Measurements from ENCODE around the gene CTF1.

CTF1 gene

DNA sequence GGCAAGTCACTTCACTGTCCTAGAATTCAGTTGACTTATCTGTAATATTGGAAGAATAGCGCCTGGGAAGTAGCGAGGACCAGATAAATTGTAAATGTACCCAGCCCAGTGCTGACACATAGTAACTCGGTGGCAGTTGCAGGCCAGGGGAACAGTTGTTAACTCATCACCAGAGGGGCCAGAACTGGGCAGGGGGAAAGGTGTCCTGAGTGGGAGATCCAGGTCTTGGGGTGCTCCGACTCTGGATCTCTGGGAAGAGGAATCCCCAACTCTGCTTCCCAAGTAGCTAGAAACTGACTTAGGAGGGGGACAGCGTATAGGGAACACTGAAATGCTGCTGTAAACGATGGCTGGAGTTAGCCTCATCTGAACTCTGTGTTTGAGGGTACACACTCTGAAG lies 25.5 kb upstream of the CTF1 start:
- Histone ChIP-seq H3K9me3 (ENCODE audit: control insufficient read depth in 1 of 2, low read length in 2 of 2) (no peaks in the 10 kb centered on the region), H3K9ac (ENCODE audit: low read depth in 1 of 2, low read length in 2 of 2) (no peak overlapping the region), H3K36me3 (ENCODE audit: control insufficient read depth in 1 of 2, insufficient read depth in 2 of 2, low read length in 2 of 2) (no peaks in the 10 kb centered on the region), H3K27me3 (ENCODE audit: control insufficient read depth in 1 of 2, insufficient read depth in 2 of 2, low read length in 2 of 2) (no peaks in the 10 kb centered on the region), H3K4me1 (ENCODE audit: control insufficient read depth in 1 of 2, insufficient read depth in 2 of 2, low read length in 2 of 2) (peaks cover under 1 to 11% of the 10 kb centered on the region in 2 donors), H3K27ac (ENCODE audit: low read depth, low read length) (no peak overlapping the region), H3K4me3 (ENCODE audit: low read depth in 1 of 2, low read length in 2 of 2) (no peak overlapping the region)

DNA sequence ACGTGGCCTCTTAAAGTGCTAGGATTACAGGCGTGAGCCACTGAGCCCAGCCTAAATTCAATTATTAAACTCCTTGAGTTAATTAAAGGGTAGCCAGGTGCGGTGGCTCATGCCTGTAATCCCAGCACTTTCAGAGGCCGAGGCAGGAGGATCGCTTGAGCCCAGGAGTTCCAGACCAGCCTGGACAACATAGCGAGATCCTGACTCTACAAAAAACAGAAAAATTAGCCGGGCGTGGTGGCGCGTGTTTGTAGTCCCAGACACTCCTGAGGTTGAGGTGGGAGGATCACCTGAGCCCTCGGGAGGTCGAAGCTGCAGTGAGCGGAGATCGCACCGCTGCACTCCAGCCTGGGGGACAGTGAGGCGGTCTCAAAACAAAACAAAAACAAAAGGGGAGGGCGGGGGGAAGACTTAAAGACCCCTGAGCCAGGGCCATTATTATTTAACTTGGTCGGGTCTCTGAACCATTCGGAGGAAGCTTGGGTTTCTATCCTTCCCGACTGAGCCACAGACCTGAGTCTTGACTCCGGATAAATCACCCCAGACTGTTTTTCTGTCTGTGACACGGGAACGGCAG lies 22.1 kb upstream of the CTF1 start:
- Histone ChIP-seq H3K27ac (ENCODE audit: low read depth, low read length) (peak overlapping the region; percentile 82), H3K4me1 (ENCODE audit: control insufficient read depth in 1 of 2, insufficient read depth in 2 of 2, low read length in 2 of 2) (peaks cover 13 to 25% of the 10 kb centered on the region in 2 donors), H3K27me3 (ENCODE audit: control insufficient read depth in 1 of 2, insufficient read depth in 2 of 2, low read length in 2 of 2) (no peaks in the 10 kb centered on the region), H3K36me3 (ENCODE audit: control insufficient read depth in 1 of 2, insufficient read depth in 2 of 2, low read length in 2 of 2) (peaks cover 0 to 6% of the 10 kb centered on the region in 2 donors), H3K9ac (ENCODE audit: low read depth in 1 of 2, low read length in 2 of 2) (peak overlapping the region; percentile 67 to 87), H3K4me3 (ENCODE audit: low read depth in 1 of 2, low read length in 2 of 2) (peak overlapping the region; percentile 85 to 96), H3K9me3 (ENCODE audit: control insufficient read depth in 1 of 2, low read length in 2 of 2) (no peaks in the 10 kb centered on the region)

GRCh38 chr16:30874821-30875717 lies 21.3 kb upstream of the CTF1 start:
- Histone ChIP-seq H3K27ac (ENCODE audit: low read depth, low read length) (peak overlapping the region; percentile 82), H3K9ac (ENCODE audit: low read depth in 1 of 2, low read length in 2 of 2) (peak overlapping the region; percentile 67 to 87)

DNA sequence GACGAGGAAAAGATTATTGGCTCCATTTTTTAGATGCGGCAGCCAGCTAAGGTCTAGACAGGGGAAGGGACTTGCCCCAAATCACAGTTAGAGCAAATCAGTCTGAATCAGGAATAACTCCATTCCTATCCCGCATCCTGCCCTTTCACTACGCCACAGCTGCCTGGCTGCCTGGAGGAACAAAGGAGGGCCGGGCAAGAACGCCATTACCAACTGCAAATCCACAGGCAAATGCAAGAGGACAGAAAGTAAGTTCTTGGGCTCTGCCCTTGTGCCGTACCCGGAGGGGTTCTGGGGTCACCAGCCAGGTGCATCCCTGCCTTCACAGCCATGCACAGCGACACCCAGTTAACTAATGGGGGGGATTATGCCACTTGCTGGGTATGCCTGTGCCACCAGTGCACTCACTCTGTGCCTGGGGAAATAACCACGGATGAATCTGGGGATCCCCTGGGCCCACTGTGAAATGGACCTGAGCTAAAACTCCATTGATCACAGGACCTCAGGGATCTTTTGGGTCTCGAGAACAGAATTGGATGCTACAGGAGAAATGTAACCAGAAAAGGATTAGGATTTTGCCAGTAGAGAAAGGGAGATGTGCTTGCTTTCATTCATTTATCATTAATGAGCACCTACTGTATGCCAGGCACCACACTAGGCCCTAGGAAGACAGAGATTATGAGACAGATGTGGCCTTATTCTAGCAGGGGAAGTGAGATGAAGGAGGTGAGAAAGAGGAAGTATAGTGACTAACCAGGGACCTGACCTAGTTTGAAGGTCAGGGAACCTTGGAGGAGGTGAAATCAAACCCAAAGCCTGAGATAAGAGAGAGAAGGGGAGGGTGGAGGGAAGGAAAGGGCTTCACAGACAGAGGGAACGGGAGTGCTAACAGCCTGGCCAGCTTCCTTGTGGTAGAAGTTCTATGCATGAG lies 20.3 kb upstream of the CTF1 start:
- H3K9ac ChIP-seq (ENCODE audit: low read depth in 1 of 2, low read length in 2 of 2): peak overlapping the region; percentile 67 to 87

More at GRCh38 chr16:30874821-30875717, 21.3 kb upstream of the CTF1 start:
- peaks cover 13 to 25% of the 10 kb centered on the region in 2 donors for H3K4me1 ChIP-seq (ENCODE audit: control insufficient read depth in 1 of 2, insufficient read depth in 2 of 2, low read length in 2 of 2)
- H3K4me3 ChIP-seq (ENCODE audit: low read depth in 1 of 2, low read length in 2 of 2): peak overlapping the region; percentile 85 to 96
- peaks cover 0 to 10% of the 10 kb centered on the region in 2 donors for H3K36me3 ChIP-seq (ENCODE audit: control insufficient read depth in 1 of 2, insufficient read depth in 2 of 2, low read length in 2 of 2)
- no peaks in the 10 kb centered on the region for H3K9me3 ChIP-seq (ENCODE audit: control insufficient read depth in 1 of 2, low read length in 2 of 2)
- H3K27me3 ChIP-seq (ENCODE audit: control insufficient read depth in 1 of 2, insufficient read depth in 2 of 2, low read length in 2 of 2): no peaks in the 10 kb centered on the region

GRCh38 chr16:30876867-30877266 lies 19.5 kb upstream of the CTF1 start:
- peaks cover 13 to 31% of the 10 kb centered on the region in 2 donors for H3K4me1 ChIP-seq (ENCODE audit: control insufficient read depth in 1 of 2, insufficient read depth in 2 of 2, low read length in 2 of 2)
- peak overlapping the region; percentile 82 for H3K27ac ChIP-seq (ENCODE audit: low read depth, low read length)
- H3K27me3 ChIP-seq (ENCODE audit: control insufficient read depth in 1 of 2, insufficient read depth in 2 of 2, low read length in 2 of 2): no peaks in the 10 kb centered on the region
- H3K9me3 ChIP-seq (ENCODE audit: control insufficient read depth in 1 of 2, low read length in 2 of 2): no peaks in the 10 kb centered on the region
- H3K4me3 ChIP-seq (ENCODE audit: low read depth in 1 of 2, low read length in 2 of 2): peak overlapping the region; percentile 85 to 96
- peak overlapping the region; percentile 67 to 87 for H3K9ac ChIP-seq (ENCODE audit: low read depth in 1 of 2, low read length in 2 of 2)
- H3K36me3 ChIP-seq (ENCODE audit: control insufficient read depth in 1 of 2, insufficient read depth in 2 of 2, low read length in 2 of 2): peaks cover 0 to 11% of the 10 kb centered on the region in 2 donors

More for the DNA sequence above, 20.3 kb upstream of the CTF1 start:
- Histone ChIP-seq H3K27me3 (ENCODE audit: control insufficient read depth in 1 of 2, insufficient read depth in 2 of 2, low read length in 2 of 2) (no peaks in the 10 kb centered on the region), H3K27ac (ENCODE audit: low read depth, low read length) (peak overlapping the region; percentile 82), H3K4me1 (ENCODE audit: control insufficient read depth in 1 of 2, insufficient read depth in 2 of 2, low read length in 2 of 2) (peaks cover 13 to 25% of the 10 kb centered on the region in 2 donors), H3K9me3 (ENCODE audit: control insufficient read depth in 1 of 2, low read length in 2 of 2) (no peaks in the 10 kb centered on the region), H3K36me3 (ENCODE audit: control insufficient read depth in 1 of 2, insufficient read depth in 2 of 2, low read length in 2 of 2) (peaks cover 0 to 11% of the 10 kb centered on the region in 2 donors), H3K4me3 (ENCODE audit: low read depth in 1 of 2, low read length in 2 of 2) (peak overlapping the region; percentile 85 to 96)

GRCh38 chr16:30882429-30883310 lies 13.7 kb upstream of the CTF1 start:
- H3K4me1 ChIP-seq (ENCODE audit: control insufficient read depth in 1 of 2, insufficient read depth in 2 of 2, low read length in 2 of 2): peaks cover 11 to 18% of the 10 kb centered on the region in 2 donors
- no peak overlapping the region for H3K27ac ChIP-seq (ENCODE audit: low read depth, low read length)

DNA sequence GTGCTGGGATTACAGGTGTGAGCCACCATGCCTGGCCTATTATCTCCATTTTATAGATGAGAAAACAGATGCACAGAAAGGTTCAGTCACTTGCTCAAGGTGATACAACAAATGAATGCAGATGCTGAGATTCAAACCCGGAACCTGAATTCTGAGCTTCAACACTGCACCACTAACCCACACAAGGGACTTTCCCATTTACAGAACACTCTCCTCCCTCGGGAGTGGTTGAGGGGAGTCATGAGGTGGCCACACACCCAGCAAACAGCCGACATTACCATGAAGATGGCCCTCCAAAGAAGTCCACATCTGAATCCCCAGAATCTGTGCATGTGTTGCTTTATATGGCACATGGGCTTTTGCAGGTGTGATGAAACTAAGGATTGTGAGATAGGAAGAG lies 11.7 kb upstream of the CTF1 start:
- peaks cover 11 to 18% of the 10 kb centered on the region in 2 donors for H3K4me1 ChIP-seq (ENCODE audit: control insufficient read depth in 1 of 2, insufficient read depth in 2 of 2, low read length in 2 of 2)
- H3K4me3 ChIP-seq (ENCODE audit: low read depth in 1 of 2, low read length in 2 of 2): no peak overlapping the region
- no peak overlapping the region for H3K27ac ChIP-seq (ENCODE audit: low read depth, low read length)
- no peaks in the 10 kb centered on the region for H3K9me3 ChIP-seq (ENCODE audit: control insufficient read depth in 1 of 2, low read length in 2 of 2)
- H3K27me3 ChIP-seq (ENCODE audit: control insufficient read depth in 1 of 2, insufficient read depth in 2 of 2, low read length in 2 of 2): no peaks in the 10 kb centered on the region
- no peak overlapping the region for H3K9ac ChIP-seq (ENCODE audit: low read depth in 1 of 2, low read length in 2 of 2)
- H3K36me3 ChIP-seq (ENCODE audit: control insufficient read depth in 1 of 2, insufficient read depth in 2 of 2, low read length in 2 of 2): peaks cover 13 to 41% of the 10 kb centered on the region in 2 donors

More at GRCh38 chr16:30882429-30883310, 13.7 kb upstream of the CTF1 start:
- H3K9ac ChIP-seq (ENCODE audit: low read depth in 1 of 2, low read length in 2 of 2): peak overlapping the region in 1 of 2 donors; percentile 18
- peaks cover 5 to 34% of the 10 kb centered on the region in 2 donors for H3K36me3 ChIP-seq (ENCODE audit: control insufficient read depth in 1 of 2, insufficient read depth in 2 of 2, low read length in 2 of 2)
- no peaks in the 10 kb centered on the region for H3K9me3 ChIP-seq (ENCODE audit: control insufficient read depth in 1 of 2, low read length in 2 of 2)
- H3K4me3 ChIP-seq (ENCODE audit: low read depth in 1 of 2, low read length in 2 of 2): no peak overlapping the region
- no peaks in the 10 kb centered on the region for H3K27me3 ChIP-seq (ENCODE audit: control insufficient read depth in 1 of 2, insufficient read depth in 2 of 2, low read length in 2 of 2)

- Histone ChIP-seq H3K27ac (ENCODE audit: low read depth, low read length) (no peak overlapping the region), H3K4me1 (ENCODE audit: control insufficient read depth in 1 of 2, insufficient read depth in 2 of 2, low read length in 2 of 2) (peaks cover 11 to 18% of the 10 kb centered on the region in 2 donors), H3K36me3 (ENCODE audit: control insufficient read depth in 1 of 2, insufficient read depth in 2 of 2, low read length in 2 of 2) (peaks cover 13 to 37% of the 10 kb centered on the region in 2 donors), H3K27me3 (ENCODE audit: control insufficient read depth in 1 of 2, insufficient read depth in 2 of 2, low read length in 2 of 2) (no peaks in the 10 kb centered on the region), H3K4me3 (ENCODE audit: low read depth in 1 of 2, low read length in 2 of 2) (no peak overlapping the region), H3K9me3 (ENCODE audit: control insufficient read depth in 1 of 2, low read length in 2 of 2) (no peaks in the 10 kb centered on the region), H3K9ac (ENCODE audit: low read depth in 1 of 2, low read length in 2 of 2) (no peak overlapping the region)
Measured at GRCh38 chr16:30885196-30885595, 11.2 kb upstream of the CTF1 start.

DNA sequence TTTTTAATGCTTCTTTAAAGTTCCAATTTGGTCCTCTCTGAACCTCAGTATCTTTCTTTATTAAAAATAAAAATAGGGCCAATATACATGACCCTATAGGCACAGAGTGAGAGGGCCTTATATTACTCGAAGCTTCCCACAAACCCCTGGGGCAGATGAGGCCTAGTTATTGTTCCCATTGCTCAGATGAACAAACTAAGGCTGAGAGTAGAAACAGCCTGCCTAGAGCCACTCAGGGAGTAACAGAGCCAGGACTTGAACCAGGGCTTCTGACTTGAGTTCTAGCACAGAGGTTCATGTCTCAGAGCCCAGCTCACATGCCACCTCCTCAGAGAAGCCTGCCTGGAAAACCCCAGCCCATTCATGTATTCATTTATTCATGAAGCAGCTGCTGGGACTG lies 10.3 kb upstream of the CTF1 start:
- H3K27ac ChIP-seq (ENCODE audit: low read depth, low read length): no peak overlapping the region
- H3K9ac ChIP-seq (ENCODE audit: low read depth in 1 of 2, low read length in 2 of 2): no peak overlapping the region
- no peaks in the 10 kb centered on the region for H3K9me3 ChIP-seq (ENCODE audit: control insufficient read depth in 1 of 2, low read length in 2 of 2)
- H3K27me3 ChIP-seq (ENCODE audit: control insufficient read depth in 1 of 2, insufficient read depth in 2 of 2, low read length in 2 of 2): no peaks in the 10 kb centered on the region
- peaks cover 13 to 37% of the 10 kb centered on the region in 2 donors for H3K36me3 ChIP-seq (ENCODE audit: control insufficient read depth in 1 of 2, insufficient read depth in 2 of 2, low read length in 2 of 2)
- peaks cover 11 to 17% of the 10 kb centered on the region in 2 donors for H3K4me1 ChIP-seq (ENCODE audit: control insufficient read depth in 1 of 2, insufficient read depth in 2 of 2, low read length in 2 of 2)
- H3K4me3 ChIP-seq (ENCODE audit: low read depth in 1 of 2, low read length in 2 of 2): no peak overlapping the region
